ENCODE data around the gene RNF32. TPM values are rescaled to one million over a fixed set of nuclear protein-coding genes. Genes with fewer than 3 reads are reported as not detected.
A peak's percentile ranks its signal among the peaks of the same experiment; 100 is the strongest.

The RNF32 gene
- total and polyA plus RNA-seq, 2 of the 13 experiments (the other 11 are each of a cell fraction or from before 2014, with no cell fraction given) = not detected

DNA sequence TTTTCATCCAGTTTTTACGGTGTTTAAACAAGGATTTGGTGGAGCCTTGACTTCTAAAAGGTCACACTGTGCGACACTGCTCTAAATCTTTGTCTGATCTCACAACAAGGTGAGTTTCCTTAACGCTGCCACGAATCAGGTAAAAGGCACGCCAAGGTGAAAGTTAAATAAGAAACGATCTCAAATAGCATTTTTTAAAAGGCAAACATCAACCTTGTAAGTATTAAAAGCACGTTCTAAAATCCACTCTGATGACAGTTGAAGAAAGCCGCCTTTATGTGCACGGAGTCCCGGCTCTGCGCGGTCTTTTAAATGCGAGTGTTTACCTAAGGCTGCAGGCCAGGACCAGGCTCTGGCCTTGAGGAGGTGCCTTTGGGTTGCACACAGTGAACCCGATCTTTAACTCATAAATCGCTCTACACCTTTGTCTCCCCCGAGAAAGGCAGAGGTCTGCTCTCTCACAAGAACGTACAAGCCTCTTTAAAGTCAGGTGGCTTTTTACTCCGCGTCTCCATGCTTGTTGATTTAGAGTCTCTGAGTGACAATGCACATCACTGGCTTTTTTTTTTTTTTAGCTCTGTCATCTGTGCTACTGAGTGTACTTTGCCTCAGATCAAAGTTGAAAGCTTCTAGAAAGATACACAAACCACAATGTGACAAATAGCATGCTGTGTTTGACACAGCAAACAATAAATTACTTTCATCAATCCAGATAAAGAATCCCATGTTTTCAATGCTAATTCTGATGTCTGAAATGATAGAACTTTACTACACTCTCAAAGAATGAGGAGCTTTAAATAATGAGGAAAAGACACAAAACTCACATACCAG is 25.9 kb upstream of the RNF32 start:
- in situ Hi-C loops (cut with HindIII; ENCODE audit: extremely low pct_ligation_motif_present, low pct_unique_long_range_greater_than_20kb) (loop anchor here (5.0 kb wide), 1 partner anchor 97 kb away; no protein-coding TSS in a partner anchor), intact Hi-C loops (cut with micrococcal nuclease; ENCODE audit: unreplicated experiment) (loop anchor here (1.0 kb wide), 1 partner anchor 98 kb away; no protein-coding TSS in a partner anchor)
- Histone ChIP-seq H3K27ac (ENCODE audit: extremely low read length, insufficient read depth, low read length) (peak overlapping the region; percentile 100), H2AFZ (ENCODE audit: low read length) (no peak overlapping the region), H3K27me3 (ENCODE audit: control insufficient read depth in 1 of 2, insufficient read depth in 2 of 2, low read length in 2 of 2) (no peaks in the 10 kb centered on the region), H3K4me1 (ENCODE audit: insufficient read depth, low read length) (peaks cover 86% of the 10 kb centered on the region), H3K79me2 (ENCODE audit: insufficient read depth, low read length) (no peaks in the 10 kb centered on the region), H3K36me3 (replicated peaks in 1 of 2; ENCODE audit: control insufficient read depth in 1 of 2, insufficient read depth in 2 of 2, low read length in 2 of 2) (no peaks in the 10 kb centered on the region), H3K4me3 (replicated peaks in 1 of 3; ENCODE audit: insufficient read depth in 1 of 3, low read depth in 2 of 3, low read length in 3 of 3) (peak overlapping the region in 2 of 3 experiments; percentile 67 to 78; a peak in 3 of 6 replicates), H3K4me2 (ENCODE audit: low read depth, low read length) (peak overlapping the region; percentile 98), H3K9ac (ENCODE audit: insufficient read depth, low read depth, low read length) (peak overlapping the region; percentile 98), H3K9me3 (ENCODE audit: low read length) (no peaks in the 10 kb centered on the region), H4K20me1 (ENCODE audit: insufficient read depth, low read length) (no peaks in the 10 kb centered on the region)
- FAIRE-seq (peak; percentile 92), ATAC-seq (peak; percentile 87), DNase-seq (ENCODE audit: low spot score) (peak; percentile 100)
- no TSS peak for BruUV-seq (replicated peaks)
- ChIA-PET CTCF (ENCODE audit: low intra/inter-chr PET ratio, low total read pairs) (interaction anchor here (0.6 to 1.0 kb wide), 2 partner anchors 98 to 149 kb away, joined by 3 read pairs; no protein-coding TSS in a partner anchor), POLR2A (interaction anchor here (0.7 to 4.7 kb wide), 21 partner anchors 11 to 806 kb away, joined by 3 to 28 read pairs (median 4); no protein-coding TSS in a partner anchor)
- WGBS (ENCODE audit: low lambda C conversion rate) = under 1% methylated on average over 15 of the region's 19 CpGs
- TF ChIP-seq RAD51 (IDR thresholded peaks at IDR 0.05; ENCODE audit: borderline replicate concordance) (0 out of 2 replicates have a peak, but pooled peaks have one; percentile 5), CENPX (CRISPR knock-in tag; IDR thresholded peaks at IDR 0.05) (no peak), ZNF230 (CRISPR knock-in tag; IDR thresholded peaks at IDR 0.05) (no peak), ARNT (IDR thresholded peaks at IDR 0.05) (no peak), HDAC2 (CRISPR knock-in tag; IDR thresholded peaks at IDR 0.05) (peak; percentile 93), FOXM1 (CRISPR knock-in tag; IDR thresholded peaks at IDR 0.05) (no peak), HDAC6 (IDR thresholded peaks at IDR 0.05; ENCODE audit: low read depth, low read length) (no peak; the same call in 1 of the 2 replicates), ZNF432 (CRISPR knock-in tag; IDR thresholded peaks at IDR 0.05; ENCODE audit: borderline replicate concordance) (no peak), MED13 (CRISPR knock-in tag; IDR thresholded peaks at IDR 0.05) (peak; percentile 96)
- TF ChIP-seq, protein P1, sequence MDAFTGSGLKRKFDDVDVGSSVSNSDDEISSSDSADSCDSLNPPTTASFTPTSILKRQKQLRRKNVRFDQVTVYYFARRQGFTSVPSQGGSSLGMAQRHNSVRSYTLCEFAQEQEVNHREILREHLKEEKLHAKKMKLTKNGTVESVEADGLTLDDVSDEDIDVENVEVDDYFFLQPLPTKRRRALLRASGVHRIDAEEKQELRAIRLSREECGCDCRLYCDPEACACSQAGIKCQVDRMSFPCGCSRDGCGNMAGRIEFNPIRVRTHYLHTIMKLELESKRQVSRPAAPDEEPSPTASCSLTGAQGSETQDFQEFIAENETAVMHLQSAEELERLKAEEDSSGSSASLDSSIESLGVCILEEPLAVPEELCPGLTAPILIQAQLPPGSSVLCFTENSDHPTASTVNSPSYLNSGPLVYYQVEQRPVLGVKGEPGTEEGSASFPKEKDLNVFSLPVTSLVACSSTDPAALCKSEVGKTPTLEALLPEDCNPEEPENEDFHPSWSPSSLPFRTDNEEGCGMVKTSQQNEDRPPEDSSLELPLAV (CRISPR knock-in tag; conservative IDR thresholded peaks at IDR 0.05; ENCODE audit: low read depth) = no peak
- TF ChIP-seq, protein P2, sequence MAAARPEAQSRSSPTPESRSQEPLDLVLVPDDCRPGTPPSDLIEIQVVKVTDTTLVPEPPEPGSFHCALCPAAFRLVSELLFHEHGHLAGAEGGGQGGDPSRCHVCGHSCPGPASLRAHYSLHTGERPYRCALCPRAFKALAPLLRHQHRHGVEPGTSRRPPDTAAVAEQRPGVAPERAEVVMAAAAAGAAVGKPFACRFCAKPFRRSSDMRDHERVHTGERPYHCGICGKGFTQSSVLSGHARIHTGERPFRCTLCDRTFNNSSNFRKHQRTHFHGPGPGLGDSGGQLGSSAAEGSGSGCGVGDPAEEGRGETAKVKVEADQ (CRISPR knock-in tag; IDR thresholded peaks at IDR 0.05; ENCODE audit: borderline replicate concordance) = peak; percentile 43; the same call in 1 of the 2 replicates
- TF ChIP-seq, protein P3, sequence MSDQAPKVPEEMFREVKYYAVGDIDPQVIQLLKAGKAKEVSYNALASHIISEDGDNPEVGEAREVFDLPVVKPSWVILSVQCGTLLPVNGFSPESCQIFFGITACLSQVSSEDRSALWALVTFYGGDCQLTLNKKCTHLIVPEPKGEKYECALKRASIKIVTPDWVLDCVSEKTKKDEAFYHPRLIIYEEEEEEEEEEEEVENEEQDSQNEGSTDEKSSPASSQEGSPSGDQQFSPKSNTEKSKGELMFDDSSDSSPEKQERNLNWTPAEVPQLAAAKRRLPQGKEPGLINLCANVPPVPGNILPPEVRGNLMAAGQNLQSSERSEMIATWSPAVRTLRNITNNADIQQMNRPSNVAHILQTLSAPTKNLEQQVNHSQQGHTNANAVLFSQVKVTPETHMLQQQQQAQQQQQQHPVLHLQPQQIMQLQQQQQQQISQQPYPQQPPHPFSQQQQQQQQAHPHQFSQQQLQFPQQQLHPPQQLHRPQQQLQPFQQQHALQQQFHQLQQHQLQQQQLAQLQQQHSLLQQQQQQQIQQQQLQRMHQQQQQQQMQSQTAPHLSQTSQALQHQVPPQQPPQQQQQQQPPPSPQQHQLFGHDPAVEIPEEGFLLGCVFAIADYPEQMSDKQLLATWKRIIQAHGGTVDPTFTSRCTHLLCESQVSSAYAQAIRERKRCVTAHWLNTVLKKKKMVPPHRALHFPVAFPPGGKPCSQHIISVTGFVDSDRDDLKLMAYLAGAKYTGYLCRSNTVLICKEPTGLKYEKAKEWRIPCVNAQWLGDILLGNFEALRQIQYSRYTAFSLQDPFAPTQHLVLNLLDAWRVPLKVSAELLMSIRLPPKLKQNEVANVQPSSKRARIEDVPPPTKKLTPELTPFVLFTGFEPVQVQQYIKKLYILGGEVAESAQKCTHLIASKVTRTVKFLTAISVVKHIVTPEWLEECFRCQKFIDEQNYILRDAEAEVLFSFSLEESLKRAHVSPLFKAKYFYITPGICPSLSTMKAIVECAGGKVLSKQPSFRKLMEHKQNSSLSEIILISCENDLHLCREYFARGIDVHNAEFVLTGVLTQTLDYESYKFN (CRISPR knock-in tag; conservative IDR thresholded peaks at IDR 0.05) = peak; percentile 97

Measured in HepG2 (cell line).